Liver (tissue), 3 donors: ENCODE data around the gene CEPT1.

Experiments
- GABPA ChIP-seq, 2 donors: IDR thresholded peaks in 1 of 2; conservative IDR thresholded peaks in 1 of 2; 2 replicates each; pipeline ENCODE4 v1.6.1; 2016; ENCODE audit warnings: antibody characterized with exemption in 2 of 2, mild to moderate bottlenecking in 1 of 2, moderate library complexity in 1 of 2
- MAX ChIP-seq: IDR thresholded peaks from 2 replicates; pipeline ENCODE4 v1.6.1; 2016; ENCODE audit warnings: antibody characterized with exemption
- RAD21 ChIP-seq, 2 donors: IDR thresholded peaks; 2 replicates each; pipeline ENCODE4 v1.6.1; 2016; ENCODE audit warnings: antibody characterized with exemption in 2 of 2, mild to moderate bottlenecking in 2 of 2
- RXRA ChIP-seq, 2 donors: IDR thresholded peaks; 2 replicates each; pipeline ENCODE4 v1.6.1; 2017 to 2018; ENCODE audit warnings: antibody characterized with exemption in 2 of 2, mild to moderate bottlenecking in 1 of 2
- YY1 ChIP-seq: IDR thresholded peaks from 2 replicates; pipeline ENCODE4 v1.6.1; 2016; ENCODE audit warnings: antibody characterized with exemption, mild to moderate bottlenecking
- TF ChIP-seq, protein P1 (sequence below): IDR thresholded peaks from 2 replicates; pipeline ENCODE4 v1.6.1; 2016; ENCODE audit warnings: antibody characterized with exemption, mild to moderate bottlenecking
- TF ChIP-seq, protein P2 (sequence below): fragments of 150-350 bp; IDR thresholded peaks from 2 replicates; pipeline ENCODE4 v1.5.1; 2017; ENCODE audit warnings: improper control_type of control experiment, low read depth, low read length; ENCODE audit not compliant: missing input control
- TF ChIP-seq, protein P3 (sequence below): IDR thresholded peaks from 2 replicates; pipeline ENCODE4 v1.6.1; 2016; ENCODE audit warnings: antibody characterized with exemption
- donor health status: healthy.
- donor health status: healthy.

GRCh38 chr1:111154021-111154999 is 14.3 kb downstream of the CEPT1 start:
- TF ChIP-seq RXRA (IDR thresholded peaks at IDR 0.05) (no peak), MAX (no peak), YY1 (no peak), GABPA (IDR thresholded peaks at IDR 0.05 in 1 of 2, conservative IDR thresholded peaks at IDR 0.05 in 1 of 2) (no peak), RAD21 (IDR thresholded peaks at IDR 0.05) (no peak)
- TF ChIP-seq, protein P1, sequence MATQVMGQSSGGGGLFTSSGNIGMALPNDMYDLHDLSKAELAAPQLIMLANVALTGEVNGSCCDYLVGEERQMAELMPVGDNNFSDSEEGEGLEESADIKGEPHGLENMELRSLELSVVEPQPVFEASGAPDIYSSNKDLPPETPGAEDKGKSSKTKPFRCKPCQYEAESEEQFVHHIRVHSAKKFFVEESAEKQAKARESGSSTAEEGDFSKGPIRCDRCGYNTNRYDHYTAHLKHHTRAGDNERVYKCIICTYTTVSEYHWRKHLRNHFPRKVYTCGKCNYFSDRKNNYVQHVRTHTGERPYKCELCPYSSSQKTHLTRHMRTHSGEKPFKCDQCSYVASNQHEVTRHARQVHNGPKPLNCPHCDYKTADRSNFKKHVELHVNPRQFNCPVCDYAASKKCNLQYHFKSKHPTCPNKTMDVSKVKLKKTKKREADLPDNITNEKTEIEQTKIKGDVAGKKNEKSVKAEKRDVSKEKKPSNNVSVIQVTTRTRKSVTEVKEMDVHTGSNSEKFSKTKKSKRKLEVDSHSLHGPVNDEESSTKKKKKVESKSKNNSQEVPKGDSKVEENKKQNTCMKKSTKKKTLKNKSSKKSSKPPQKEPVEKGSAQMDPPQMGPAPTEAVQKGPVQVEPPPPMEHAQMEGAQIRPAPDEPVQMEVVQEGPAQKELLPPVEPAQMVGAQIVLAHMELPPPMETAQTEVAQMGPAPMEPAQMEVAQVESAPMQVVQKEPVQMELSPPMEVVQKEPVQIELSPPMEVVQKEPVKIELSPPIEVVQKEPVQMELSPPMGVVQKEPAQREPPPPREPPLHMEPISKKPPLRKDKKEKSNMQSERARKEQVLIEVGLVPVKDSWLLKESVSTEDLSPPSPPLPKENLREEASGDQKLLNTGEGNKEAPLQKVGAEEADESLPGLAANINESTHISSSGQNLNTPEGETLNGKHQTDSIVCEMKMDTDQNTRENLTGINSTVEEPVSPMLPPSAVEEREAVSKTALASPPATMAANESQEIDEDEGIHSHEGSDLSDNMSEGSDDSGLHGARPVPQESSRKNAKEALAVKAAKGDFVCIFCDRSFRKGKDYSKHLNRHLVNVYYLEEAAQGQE, result no peak
- TF ChIP-seq, protein P2, sequence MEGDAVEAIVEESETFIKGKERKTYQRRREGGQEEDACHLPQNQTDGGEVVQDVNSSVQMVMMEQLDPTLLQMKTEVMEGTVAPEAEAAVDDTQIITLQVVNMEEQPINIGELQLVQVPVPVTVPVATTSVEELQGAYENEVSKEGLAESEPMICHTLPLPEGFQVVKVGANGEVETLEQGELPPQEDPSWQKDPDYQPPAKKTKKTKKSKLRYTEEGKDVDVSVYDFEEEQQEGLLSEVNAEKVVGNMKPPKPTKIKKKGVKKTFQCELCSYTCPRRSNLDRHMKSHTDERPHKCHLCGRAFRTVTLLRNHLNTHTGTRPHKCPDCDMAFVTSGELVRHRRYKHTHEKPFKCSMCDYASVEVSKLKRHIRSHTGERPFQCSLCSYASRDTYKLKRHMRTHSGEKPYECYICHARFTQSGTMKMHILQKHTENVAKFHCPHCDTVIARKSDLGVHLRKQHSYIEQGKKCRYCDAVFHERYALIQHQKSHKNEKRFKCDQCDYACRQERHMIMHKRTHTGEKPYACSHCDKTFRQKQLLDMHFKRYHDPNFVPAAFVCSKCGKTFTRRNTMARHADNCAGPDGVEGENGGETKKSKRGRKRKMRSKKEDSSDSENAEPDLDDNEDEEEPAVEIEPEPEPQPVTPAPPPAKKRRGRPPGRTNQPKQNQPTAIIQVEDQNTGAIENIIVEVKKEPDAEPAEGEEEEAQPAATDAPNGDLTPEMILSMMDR, result no peak
- TF ChIP-seq, protein P3, sequence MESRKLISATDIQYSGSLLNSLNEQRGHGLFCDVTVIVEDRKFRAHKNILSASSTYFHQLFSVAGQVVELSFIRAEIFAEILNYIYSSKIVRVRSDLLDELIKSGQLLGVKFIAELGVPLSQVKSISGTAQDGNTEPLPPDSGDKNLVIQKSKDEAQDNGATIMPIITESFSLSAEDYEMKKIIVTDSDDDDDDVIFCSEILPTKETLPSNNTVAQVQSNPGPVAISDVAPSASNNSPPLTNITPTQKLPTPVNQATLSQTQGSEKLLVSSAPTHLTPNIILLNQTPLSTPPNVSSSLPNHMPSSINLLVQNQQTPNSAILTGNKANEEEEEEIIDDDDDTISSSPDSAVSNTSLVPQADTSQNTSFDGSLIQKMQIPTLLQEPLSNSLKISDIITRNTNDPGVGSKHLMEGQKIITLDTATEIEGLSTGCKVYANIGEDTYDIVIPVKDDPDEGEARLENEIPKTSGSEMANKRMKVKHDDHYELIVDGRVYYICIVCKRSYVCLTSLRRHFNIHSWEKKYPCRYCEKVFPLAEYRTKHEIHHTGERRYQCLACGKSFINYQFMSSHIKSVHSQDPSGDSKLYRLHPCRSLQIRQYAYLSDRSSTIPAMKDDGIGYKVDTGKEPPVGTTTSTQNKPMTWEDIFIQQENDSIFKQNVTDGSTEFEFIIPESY, result no peak
